Measurements from ENCODE around the gene IL12RB2. TPM values are rescaled to one million over a fixed set of nuclear protein-coding genes. Genes with fewer than 3 reads are reported as not detected.

Gene IL12RB2
- polyA plus RNA-seq, 1 of the 3 experiments (the other 2 are of a cell fraction), result not detected

- Histone ChIP-seq H3K27ac (ENCODE audit: low read depth in 2 of 2, low read length in 1 of 2) (no peak overlapping the region), H4K20me1 (ENCODE audit: insufficient read depth) (no peaks in the 10 kb centered on the region), H3K9ac (no peak overlapping the region), H3K4me2 (no peak overlapping the region), H3K4me1 (ENCODE audit: control insufficient read depth in 1 of 2, insufficient read depth in 2 of 2, low read depth in 1 of 2, low read length in 1 of 2) (no peaks in the 10 kb centered on the region), H3K36me3 (replicated peaks in 1 of 2; ENCODE audit: control insufficient read depth in 1 of 2, insufficient read depth in 2 of 2, low read length in 1 of 2) (no peaks in the 10 kb centered on the region), H2AFZ (ENCODE audit: low read depth) (no peak overlapping the region), H3F3A (replicated peaks; ENCODE audit: insufficient read depth) (no peaks in the 10 kb centered on the region), H3K9me2 (no peaks in the 10 kb centered on the region), H3K27me3 (ENCODE audit: insufficient read depth) (no peaks in the 10 kb centered on the region), H3K9me3 (no peaks in the 10 kb centered on the region), H3K4me3 (ENCODE audit: low read depth in 2 of 2, low read length in 1 of 2) (no peak overlapping the region), H3K79me2 (ENCODE audit: insufficient read depth) (no peaks in the 10 kb centered on the region)
- ChIA-PET CTCF (interaction anchor here (1.6 kb wide), 1 partner anchor 31 kb away, joined by 4 read pairs; no protein-coding TSS in a partner anchor), POLR2A (no interaction called here)
- no peak for TF ChIP-seq TEAD4 (IDR thresholded peaks at IDR 0.05; ENCODE audit: borderline replicate concordance, insufficient read depth)
- no peak for TF ChIP-seq TAF1 (IDR thresholded peaks at IDR 0.05; ENCODE audit: borderline replicate concordance, low read depth, low read length)
- TF ChIP-seq POLR2AphosphoS5 (IDR thresholded peaks at IDR 0.05; ENCODE audit: low read depth, low read length), result no peak
- TF ChIP-seq, protein P1, sequence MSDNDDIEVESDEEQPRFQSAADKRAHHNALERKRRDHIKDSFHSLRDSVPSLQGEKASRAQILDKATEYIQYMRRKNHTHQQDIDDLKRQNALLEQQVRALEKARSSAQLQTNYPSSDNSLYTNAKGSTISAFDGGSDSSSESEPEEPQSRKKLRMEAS (IDR thresholded peaks at IDR 0.05; ENCODE audit: low read depth), result no peak
- TF ChIP-seq NRF1 (IDR thresholded peaks at IDR 0.05; ENCODE audit: low read depth, low read length), result no peak
- TF ChIP-seq GATA2 (CRISPR knock-in tag; IDR thresholded peaks at IDR 0.05), result no peak
- no peak for TF ChIP-seq RCOR1 (IDR thresholded peaks at IDR 0.05; ENCODE audit: low read length)
- WGBS (ENCODE audit: low lambda C conversion rate), result 100% methylated on average over 1 of the region's 1 CpG
- no peak for DNase-seq
Observed at GRCh38 chr1:67377253-67377652, 69.6 kb downstream of the IL12RB2 start.

GRCh38 chr1:67381154-67381553 lies 73.5 kb downstream of the IL12RB2 start:
- no peaks in the 10 kb centered on the region for H3K9me2 ChIP-seq
- TF ChIP-seq SIN3A (IDR thresholded peaks at IDR 0.05; ENCODE audit: borderline replicate concordance, low read depth, low read length) (no peak), EZH2phosphoT487 (IDR thresholded peaks at IDR 0.05; ENCODE audit: borderline replicate concordance, low read depth) (no peak), RFX5 (IDR thresholded peaks at IDR 0.05; ENCODE audit: low read length) (no peak), USF2 (IDR thresholded peaks at IDR 0.05; ENCODE audit: borderline replicate concordance, low read depth, low read length) (no peak), MEF2A (IDR thresholded peaks at IDR 0.05; ENCODE audit: borderline replicate concordance, low read depth) (no peak), JUND (IDR thresholded peaks at IDR 0.05) (no peak), RAD21 (IDR thresholded peaks at IDR 0.05; ENCODE audit: low read length) (no peak)
- no peak overlapping the region for H3K4me2 ChIP-seq
- peaks cover 0 to 6% of the 10 kb centered on the region in 2 experiments for H3K36me3 ChIP-seq (replicated peaks in 1 of 2; ENCODE audit: control insufficient read depth in 1 of 2, insufficient read depth in 2 of 2, low read length in 1 of 2)
- no peaks in the 10 kb centered on the region for H3F3A ChIP-seq (replicated peaks; ENCODE audit: insufficient read depth)
- ChIA-PET CTCF (interaction anchor here (1.0 to 2.9 kb wide), 2 partner anchors 15 to 33 kb away, joined by 3 to 9 read pairs; no protein-coding TSS in a partner anchor), POLR2A (no interaction called here)
- no peak overlapping the region for H3K4me3 ChIP-seq (ENCODE audit: low read depth in 2 of 2, low read length in 1 of 2)
- no peak for DNase-seq
- H3K27ac ChIP-seq (ENCODE audit: low read depth in 2 of 2, low read length in 1 of 2), result no peak overlapping the region
- no peaks in the 10 kb centered on the region for H3K4me1 ChIP-seq (ENCODE audit: control insufficient read depth in 1 of 2, insufficient read depth in 2 of 2, low read depth in 1 of 2, low read length in 1 of 2)
- no peak overlapping the region for H3K9ac ChIP-seq
- no peaks in the 10 kb centered on the region for H3K27me3 ChIP-seq (ENCODE audit: insufficient read depth)
- no peaks in the 10 kb centered on the region for H4K20me1 ChIP-seq (ENCODE audit: insufficient read depth)
- no peaks in the 10 kb centered on the region for H3K79me2 ChIP-seq (ENCODE audit: insufficient read depth)
- H2AFZ ChIP-seq (ENCODE audit: low read depth), result no peak overlapping the region
- 89% methylated on average over 4 of the region's 4 CpGs for WGBS (ENCODE audit: low lambda C conversion rate)
- no peaks in the 10 kb centered on the region; the same call in 1 of the 2 replicates for H3K9me3 ChIP-seq

Data from SK-N-SH (cell line).